H9 (cell line): ENCODE results near the gene PEX14. TPM values are rescaled to one million over a fixed set of nuclear protein-coding genes. Genes with fewer than 3 reads are reported as not detected.
A peak's percentile ranks its signal among the peaks of the same experiment; 100 is the strongest.
"Not testable (repeated sequence)": the region's sequence is repeated elsewhere in the genome, so short reads cannot be mapped to it uniquely, and the experiment has no call there.

Source experiments
- DNase-seq: peaks from one replicate; pipeline ENCODE4 v3.0.0-alpha.2; 2017
- H2AFZ ChIP-seq: one replicate; pipeline ENCODE4 v1.6.1; 2013; ENCODE audit warnings: mild to moderate bottlenecking, low read length, control low read depth, moderate library complexity
- H2AK5ac ChIP-seq: 2 replicates; pipeline ENCODE4 v1.6.1; 2013; ENCODE audit warnings: low read length, control low read depth, mixed read lengths; ENCODE audit not compliant: insufficient read length
- H2BK120ac ChIP-seq: one replicate; pipeline ENCODE4 v1.6.1; 2013; ENCODE audit warnings: low read depth, mild to moderate bottlenecking, low read length, control low read depth, inconsistent platforms; ENCODE audit not compliant: poor library complexity, severe bottlenecking
- H2BK12ac ChIP-seq: 2 replicates; pipeline ENCODE4 v1.6.1; 2013; ENCODE audit warnings: low read length, control low read depth, mixed read lengths, low read depth; ENCODE audit not compliant: insufficient read length
- H2BK15ac ChIP-seq: 2 replicates; pipeline ENCODE4 v1.6.1; 2013; ENCODE audit warnings: low read depth, low read length, control low read depth
- H2BK20ac ChIP-seq: one replicate; pipeline ENCODE4 v1.6.1; 2013; ENCODE audit warnings: low read depth, mild to moderate bottlenecking, low read length, control low read depth, inconsistent platforms; ENCODE audit not compliant: poor library complexity, severe bottlenecking
- H2BK5ac ChIP-seq: 2 replicates; pipeline ENCODE4 v1.6.1; 2013; ENCODE audit warnings: low read length, control low read depth, mixed read lengths; ENCODE audit not compliant: insufficient read length
- H3K14ac ChIP-seq: 2 replicates; pipeline ENCODE4 v1.6.1; 2013; ENCODE audit warnings: low read length, control low read depth; ENCODE audit not compliant: insufficient read depth
- H3K18ac ChIP-seq: 2 replicates; pipeline ENCODE4 v1.6.1; 2013; ENCODE audit warnings: low read depth, mild to moderate bottlenecking, mixed read lengths, low read length, control low read depth; ENCODE audit not compliant: insufficient read length
- H3K23ac ChIP-seq: 2 replicates; pipeline ENCODE4 v1.6.1; 2013; ENCODE audit warnings: low read length, control low read depth, mixed read lengths, low read depth; ENCODE audit not compliant: insufficient read length
- H3K23me2 ChIP-seq: 2 replicates; pipeline ENCODE4 v1.6.1; 2013; ENCODE audit warnings: low read depth, mild to moderate bottlenecking, mixed read lengths, low read length, control low read depth; ENCODE audit not compliant: insufficient read length, poor library complexity, severe bottlenecking
- H3K27ac ChIP-seq: 2 replicates; pipeline ENCODE4 v1.5.1; 2013; ENCODE audit warnings: low read length, control low read depth, mixed read lengths, low read depth; ENCODE audit not compliant: insufficient read length
- H3K27me3 ChIP-seq: 2 replicates; pipeline ENCODE4 v1.6.1; 2013; ENCODE audit warnings: low read length, control low read depth, inconsistent platforms; ENCODE audit not compliant: insufficient read depth
- H3K4ac ChIP-seq: 2 replicates; pipeline ENCODE4 v1.6.1; 2013; ENCODE audit warnings: low read depth, mild to moderate bottlenecking, control low read depth, inconsistent platforms, low read length, moderate library complexity
- H3K4me1 ChIP-seq: 2 replicates; pipeline ENCODE4 v1.6.1; 2013; ENCODE audit warnings: low read length, control low read depth, inconsistent platforms; ENCODE audit not compliant: insufficient read depth
- H3K4me2 ChIP-seq: 2 replicates; pipeline ENCODE4 v1.6.1; 2013; ENCODE audit warnings: low read length, control low read depth, mixed read lengths; ENCODE audit not compliant: insufficient read length, insufficient read depth
- H3K56ac ChIP-seq: 2 replicates; pipeline ENCODE4 v1.6.1; 2013; ENCODE audit warnings: low read depth, mild to moderate bottlenecking, mixed read lengths, low read length, control low read depth; ENCODE audit not compliant: insufficient read length
- H3K79me1 ChIP-seq: 2 replicates; pipeline ENCODE4 v1.6.1; 2013; ENCODE audit warnings: low read depth, mild to moderate bottlenecking, moderate library complexity, low read length, control low read depth, inconsistent platforms; ENCODE audit not compliant: insufficient read depth, poor library complexity, severe bottlenecking
- H3K79me2 ChIP-seq: 2 replicates; pipeline ENCODE4 v1.6.1; 2013; ENCODE audit warnings: low read length, control low read depth, inconsistent platforms; ENCODE audit not compliant: insufficient read depth
- H3K9ac ChIP-seq: 2 replicates; pipeline ENCODE4 v1.6.1; 2013; ENCODE audit warnings: low read length, control low read depth, mixed read lengths; ENCODE audit not compliant: insufficient read length; ENCODE audit errors: extremely low read depth
- H3K9me3 ChIP-seq: one replicate; pipeline ENCODE4 v1.6.1; 2013; ENCODE audit warnings: low read depth, low read length, inconsistent platforms; ENCODE audit not compliant: control insufficient read depth
- H3T11ph ChIP-seq: one replicate; pipeline ENCODE4 v1.6.1; 2013; ENCODE audit warnings: mild to moderate bottlenecking, low read length, control low read depth, inconsistent platforms
- H4K20me1 ChIP-seq: one replicate; pipeline ENCODE4 v1.6.1; 2013; ENCODE audit not compliant: control insufficient read depth, insufficient read length, insufficient read depth
- H4K5ac ChIP-seq: 2 replicates; pipeline ENCODE4 v1.6.1; 2013; ENCODE audit warnings: low read depth, mild to moderate bottlenecking, mixed read lengths, low read length, control low read depth; ENCODE audit not compliant: insufficient read length
- H4K8ac ChIP-seq: replicated peaks from 2 replicates; pipeline ENCODE4 v1.6.1; 2013; ENCODE audit warnings: low read length, control low read depth, mixed read lengths, low read depth; ENCODE audit not compliant: insufficient read length
- H4K91ac ChIP-seq: 2 replicates; pipeline ENCODE4 v1.6.1; 2013; ENCODE audit warnings: low read depth, mild to moderate bottlenecking, moderate library complexity, mixed read lengths, low read length, control low read depth; ENCODE audit not compliant: insufficient read length
- H3K27ac Mint-ChIP-seq, 3 experiments: 2 replicates in 2 of 3; 3 replicates in 1 of 3; pipeline ENCODE4 v1.8.0; 2020 to 2021; ENCODE audit warnings: mixed read lengths in 3 of 3, mild to moderate bottlenecking in 1 of 3, moderate library complexity in 1 of 3
- H3K27me3 Mint-ChIP-seq: 2 replicates; pipeline ENCODE4 v1.8.0; 2021; ENCODE audit warnings: low read depth, mild to moderate bottlenecking, moderate library complexity, mixed read lengths
- H3K36me3 Mint-ChIP-seq, 3 experiments: 2 replicates in 2 of 3; 3 replicates in 1 of 3; pipeline ENCODE4 v1.8.0; 2020 to 2021; ENCODE audit warnings: low read depth in 3 of 3, mixed read lengths in 3 of 3; ENCODE audit not compliant: insufficient read depth in 1 of 3
- H3K4me1 Mint-ChIP-seq, 2 experiments: 2 replicates each; pipeline ENCODE4 v1.8.0; 2020; ENCODE audit warnings: mixed read lengths in 2 of 2
- H3K4me3 Mint-ChIP-seq, 2 experiments: 2 replicates in 1 of 2; 3 replicates in 1 of 2; pipeline ENCODE4 v1.8.0; 2020 to 2021; ENCODE audit warnings: mild to moderate bottlenecking in 2 of 2, mixed read lengths in 2 of 2, moderate library complexity in 1 of 2
- H3K9me3 Mint-ChIP-seq, 2 experiments: 2 replicates in 1 of 2; 3 replicates in 1 of 2; pipeline ENCODE4 v1.8.0; 2020; ENCODE audit warnings: mild to moderate bottlenecking in 2 of 2, mixed read lengths in 2 of 2, moderate library complexity in 1 of 2
- CTCF ChIP-seq: fragments of 200-600 bp; sonication (generic); conservative IDR thresholded peaks from 3 replicates; pipeline ENCODE4 v1.8.0; 2021; ENCODE audit warnings: antibody characterized with exemption, mild to moderate bottlenecking
- WGBS: extraction: QIAGEN DNeasy Blood & Tissue Kit; methylation state at CpG from one replicate; pipeline ENCODE4 v1.1.7; 2013; ENCODE audit warnings: missing lambda C conversion rate, low lambda C conversion rate, mixed read lengths; ENCODE audit not compliant: insufficient read length; ENCODE audit errors: extremely low coverage; 5-methylcytosine and 5-hydroxymethylcytosine counted together
- total RNA-seq: library from RNA; stranded (reverse); gene quantifications from 2 replicates; pipeline ENCODE4 v1.2.1, GENCODE V29; 2021

PEX14 gene
- total RNA-seq, 1 experiment from 2014 or later: 23.9 TPM

GRCh38 chr1:10456661-10457060, 18.1 kb upstream of the PEX14 start:
- Histone ChIP-seq H4K5ac (no peak overlapping the region), H3K79me2 (no peaks in the 10 kb centered on the region), H3K23me2 (no peaks in the 10 kb centered on the region), H4K91ac (no peak overlapping the region), H2AFZ (no peak overlapping the region), H3K56ac (no peak overlapping the region), H3K4me2 (no peak overlapping the region), H3K9ac (no peak overlapping the region), H3K27ac (no peak overlapping the region), H3K4me1 (no peaks in the 10 kb centered on the region; the same call in 1 of the 2 replicates), H2BK120ac (no peak overlapping the region), H4K8ac (no peak overlapping the region), H2BK5ac (no peak overlapping the region), H3K18ac (no peak overlapping the region), H3K14ac (no peak overlapping the region), H3K9me3 (no peaks in the 10 kb centered on the region), H2AK5ac (no peak overlapping the region), H3K4ac (no peak overlapping the region), H2BK20ac (no peak overlapping the region), H4K20me1 (no peaks in the 10 kb centered on the region), H2BK15ac (no peak overlapping the region), H3K27me3 (no peaks in the 10 kb centered on the region), H3K23ac (no peak overlapping the region), H3T11ph (no peak overlapping the region), H2BK12ac (no peak overlapping the region), H3K79me1 (no peaks in the 10 kb centered on the region)
- H3K27ac Mint-ChIP-seq: peak overlapping the region in 2 of 3 experiments; percentile 21 to 88; a peak in 2 of 7 replicates
- TF ChIP-seq CTCF: no peak
- peaks cover 1 to 2% of the 10 kb centered on the region in 2 experiments for H3K4me1 Mint-ChIP-seq
- DNase-seq: no peak
- WGBS: no CpG with 5 or more reads among the region's 7 CpGs
- peaks cover 11 to 45% (median 31%) of the 10 kb centered on the region in 3 experiments for H3K36me3 Mint-ChIP-seq
- no peak overlapping the region for H3K4me3 Mint-ChIP-seq
- no peaks in the 10 kb centered on the region for H3K27me3 Mint-ChIP-seq
- H3K9me3 Mint-ChIP-seq: peaks cover 0 to 4% of the 10 kb centered on the region in 2 experiments; a peak in 1 of 5 replicates

GRCh38 chr1:10457462-10457861, 17.3 kb upstream of the PEX14 start:
- H3K79me2 ChIP-seq, H4K20me1 ChIP-seq, H3K27ac ChIP-seq, H3K27me3 Mint-ChIP-seq, H2BK120ac ChIP-seq, H2AK5ac ChIP-seq, H4K5ac ChIP-seq, H2BK15ac ChIP-seq, H3K9ac ChIP-seq, H3K4me1 Mint-ChIP-seq, H3K9me3 ChIP-seq, H3K23ac ChIP-seq, H3K18ac ChIP-seq, H3K4me2 ChIP-seq, H3K79me1 ChIP-seq, H3K4me1 ChIP-seq, H3K14ac ChIP-seq, H3K27me3 ChIP-seq, H3K56ac ChIP-seq, H3K4ac ChIP-seq, H2BK12ac ChIP-seq, H4K91ac ChIP-seq, H2BK20ac ChIP-seq, H3K4me3 Mint-ChIP-seq, H2AFZ ChIP-seq, H3T11ph ChIP-seq, H3K23me2 ChIP-seq, DNase-seq, H4K8ac ChIP-seq, H2BK5ac ChIP-seq, H3K27ac Mint-ChIP-seq, H3K9me3 Mint-ChIP-seq: not testable (repeated sequence)
- H3K36me3 Mint-ChIP-seq: peaks cover 16 to 50% (median 37%) of the 10 kb centered on the region in 3 experiments
- no CpG with 5 or more reads among the region's 7 CpGs for WGBS
